GM12891 (cell line): ENCODE data around the gene BANF2.

Experiments used
- POLR2A ChIP-seq: IDR thresholded peaks from 2 replicates; pipeline ENCODE4 v1.6.1; 2011; ENCODE audit warnings: low read depth, low read length, control low read depth
- POLR2AphosphoS5 ChIP-seq: IDR thresholded peaks from 2 replicates; pipeline ENCODE4 v1.6.1; 2011; ENCODE audit warnings: low read depth, low read length, control low read depth

GRCh38 chr20:17720755-17721154 is 21.0 kb downstream of the BANF2 start:
- TF ChIP-seq POLR2AphosphoS5 = no peak
- TF ChIP-seq POLR2A = no peak
